AG09319 (cell line): ENCODE results near the gene SLC25A1.
"Not testable (repeated sequence)": the region's sequence is repeated elsewhere in the genome, so short reads cannot be mapped to it uniquely, and the experiment has no call there.

Experiments
- DNase-seq: peaks from one replicate; pipeline ENCODE4 v3.0.0-alpha.2; 2010; ENCODE audit warnings: low read depth; ENCODE audit errors: extremely low read depth
- TF ChIP-seq, protein P1 (sequence below): IDR thresholded peaks from 2 replicates; pipeline ENCODE4 v1.5.1; 2011; ENCODE audit warnings: low read depth, mild to moderate bottlenecking, inconsistent platforms, low read length, moderate library complexity

SLC25A1 gene

DNA sequence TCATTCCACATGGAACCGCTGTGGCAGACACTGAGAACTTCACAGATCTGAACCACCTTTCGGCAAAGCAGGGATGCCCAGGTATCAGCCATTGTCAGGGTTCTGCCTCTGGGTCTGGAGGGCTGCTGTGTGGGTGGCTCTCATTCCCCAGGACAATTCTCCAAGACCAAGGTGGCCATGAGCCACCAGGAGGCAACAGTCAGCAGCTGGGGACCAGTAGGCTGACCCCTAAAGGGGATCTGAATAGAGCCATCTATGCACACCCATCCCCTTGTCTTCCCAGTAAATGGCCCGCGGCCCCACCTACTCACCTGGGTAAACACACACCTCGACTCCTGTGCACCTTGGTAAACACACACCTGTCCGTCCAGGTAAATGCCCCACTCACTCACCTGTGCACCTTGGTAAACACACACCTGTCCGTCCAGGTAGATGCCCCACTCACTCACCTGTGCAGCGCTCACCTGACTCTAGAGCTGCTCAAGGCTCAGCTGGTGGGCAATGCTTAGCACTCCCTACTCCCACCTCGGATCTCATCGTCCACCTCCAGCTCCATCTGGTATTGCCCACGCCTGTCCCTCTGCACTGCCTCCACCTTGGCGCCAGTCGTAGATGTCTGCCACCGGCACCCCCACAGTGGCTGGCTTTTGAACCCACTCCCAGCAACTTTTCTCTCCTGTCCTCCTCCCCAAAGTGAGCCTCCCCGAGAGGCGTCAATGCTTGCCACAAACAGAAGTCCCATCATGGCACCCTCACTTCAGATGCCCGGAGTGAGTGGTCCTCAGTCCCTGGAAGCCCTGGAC is 10.2 kb downstream of the SLC25A1 start:
- no peak for DNase-seq
- TF ChIP-seq, protein P1, sequence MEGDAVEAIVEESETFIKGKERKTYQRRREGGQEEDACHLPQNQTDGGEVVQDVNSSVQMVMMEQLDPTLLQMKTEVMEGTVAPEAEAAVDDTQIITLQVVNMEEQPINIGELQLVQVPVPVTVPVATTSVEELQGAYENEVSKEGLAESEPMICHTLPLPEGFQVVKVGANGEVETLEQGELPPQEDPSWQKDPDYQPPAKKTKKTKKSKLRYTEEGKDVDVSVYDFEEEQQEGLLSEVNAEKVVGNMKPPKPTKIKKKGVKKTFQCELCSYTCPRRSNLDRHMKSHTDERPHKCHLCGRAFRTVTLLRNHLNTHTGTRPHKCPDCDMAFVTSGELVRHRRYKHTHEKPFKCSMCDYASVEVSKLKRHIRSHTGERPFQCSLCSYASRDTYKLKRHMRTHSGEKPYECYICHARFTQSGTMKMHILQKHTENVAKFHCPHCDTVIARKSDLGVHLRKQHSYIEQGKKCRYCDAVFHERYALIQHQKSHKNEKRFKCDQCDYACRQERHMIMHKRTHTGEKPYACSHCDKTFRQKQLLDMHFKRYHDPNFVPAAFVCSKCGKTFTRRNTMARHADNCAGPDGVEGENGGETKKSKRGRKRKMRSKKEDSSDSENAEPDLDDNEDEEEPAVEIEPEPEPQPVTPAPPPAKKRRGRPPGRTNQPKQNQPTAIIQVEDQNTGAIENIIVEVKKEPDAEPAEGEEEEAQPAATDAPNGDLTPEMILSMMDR: no peak; the same call in 1 of the 2 replicates

DNA sequence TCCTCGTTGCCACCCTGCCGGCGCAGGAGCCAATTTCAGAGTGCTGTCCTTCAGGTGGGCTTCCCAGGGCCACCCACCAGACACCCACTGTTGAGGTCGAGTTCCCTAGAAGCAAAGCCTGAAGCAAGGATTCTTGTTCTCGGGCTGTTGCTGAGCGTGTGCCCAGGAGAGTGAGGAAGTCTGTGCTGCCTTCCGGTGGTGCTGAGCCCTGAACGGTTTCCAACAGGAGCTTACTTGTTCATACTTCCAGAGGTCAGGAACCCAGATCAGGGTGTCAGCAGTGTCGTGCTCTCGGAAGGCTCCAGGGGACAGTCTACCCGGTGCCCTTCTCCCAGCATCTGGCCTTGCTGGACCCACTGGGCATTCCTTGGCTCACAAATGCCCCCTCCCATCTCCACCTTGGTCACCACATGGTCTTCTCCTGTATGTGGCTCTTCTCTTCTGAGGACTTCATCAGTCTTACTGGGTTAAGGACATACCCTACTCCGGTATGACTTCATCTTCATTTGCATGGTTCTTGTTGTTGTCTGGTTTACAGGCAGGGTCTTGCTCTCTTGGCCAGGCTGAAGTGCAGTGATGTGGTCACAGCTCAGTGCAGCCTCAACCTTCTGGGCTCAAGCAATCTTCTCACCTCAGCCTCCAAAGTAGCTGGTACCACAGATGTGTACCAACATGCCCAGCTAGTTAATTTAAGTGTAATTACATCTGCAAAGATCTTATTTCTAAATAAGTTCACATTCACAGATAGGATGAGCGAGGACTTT is 11.2 kb downstream of the SLC25A1 start:
- DNase-seq: no peak
- TF ChIP-seq, protein P1: no peak

DNA sequence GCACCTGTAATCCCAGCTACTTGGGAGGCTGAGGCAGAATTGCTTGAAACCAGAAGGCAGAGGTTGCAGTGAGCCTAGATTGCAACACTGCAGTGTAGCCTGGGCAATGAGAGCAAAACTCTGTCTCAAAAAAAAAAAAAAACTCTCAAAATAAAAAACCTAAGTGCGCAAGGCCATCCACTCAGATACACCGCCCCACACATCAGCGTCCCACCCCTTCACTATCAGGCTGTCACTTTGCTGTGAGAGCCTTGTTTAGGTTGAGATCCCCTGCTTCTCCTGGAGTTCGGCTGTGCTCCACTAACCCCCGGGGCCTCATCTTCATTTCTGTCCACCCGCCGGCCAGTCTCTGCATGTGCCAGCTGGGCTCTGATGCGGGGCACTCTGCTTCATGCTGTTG is 12.1 kb downstream of the SLC25A1 start:
- TF ChIP-seq, protein P1: no peak
- DNase-seq: no peak

DNA sequence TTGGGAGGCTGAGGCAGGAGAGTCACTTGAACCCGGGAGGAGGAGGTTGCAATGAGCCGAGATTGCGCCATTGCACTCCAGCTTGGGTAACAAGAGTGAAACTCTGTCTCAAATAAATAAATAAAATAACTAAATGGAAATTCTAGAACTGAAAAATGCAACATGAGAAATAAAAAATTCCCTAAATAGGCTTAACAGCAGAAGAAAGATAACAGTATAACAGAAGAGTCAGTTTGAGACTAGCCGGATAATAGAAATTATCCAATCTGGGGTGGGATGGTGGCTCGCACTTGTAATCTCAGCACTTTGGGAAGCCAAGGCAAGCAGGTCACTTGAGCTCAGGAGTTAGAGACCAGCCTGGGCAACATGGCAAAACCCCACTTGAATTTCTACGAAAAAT is 14.1 kb downstream of the SLC25A1 start:
- DNase-seq: no peak
- TF ChIP-seq, protein P1: no peak

DNA sequence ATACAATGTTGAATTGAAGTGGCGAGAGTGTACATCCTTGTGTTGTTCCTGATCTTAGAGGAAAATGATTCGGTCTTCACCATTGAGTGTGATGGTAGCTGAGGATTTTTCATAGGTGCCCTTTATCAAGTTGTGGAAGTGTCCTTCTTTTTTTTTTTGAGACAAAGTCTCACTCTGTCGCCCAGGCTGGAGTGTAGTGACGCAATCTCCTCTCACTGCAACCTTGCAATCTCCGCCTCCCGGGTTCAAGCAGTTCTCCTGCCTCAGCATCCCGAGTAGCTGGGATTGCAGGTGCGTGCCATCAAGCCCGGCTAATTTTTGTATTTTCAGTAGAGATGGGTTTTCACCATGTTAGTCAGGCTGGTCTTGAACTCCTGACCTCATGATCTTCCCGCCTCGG is 19.9 kb downstream of the SLC25A1 start:
- DNase-seq: not testable (repeated sequence)

DNA sequence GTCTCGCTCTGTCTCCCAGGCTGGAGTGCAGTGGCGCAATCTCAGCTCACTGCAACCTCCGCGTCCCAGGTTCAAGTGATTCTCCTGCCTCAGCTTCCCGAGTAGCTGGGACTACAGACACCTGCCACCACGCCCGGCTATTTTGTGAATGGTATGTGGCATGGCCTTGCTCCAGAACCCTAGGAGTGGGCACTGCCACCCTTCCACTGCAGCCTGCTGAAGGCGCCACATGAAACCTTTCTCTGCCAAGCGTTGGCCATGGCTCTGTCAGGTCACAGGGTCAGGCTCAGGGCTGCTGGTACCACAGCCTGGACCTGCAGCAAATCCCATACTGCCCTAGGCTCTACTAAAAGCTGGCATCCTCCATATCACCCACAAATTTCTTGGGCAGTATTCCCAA is 22.4 kb downstream of the SLC25A1 start:
- not testable (repeated sequence) for DNase-seq

DNA sequence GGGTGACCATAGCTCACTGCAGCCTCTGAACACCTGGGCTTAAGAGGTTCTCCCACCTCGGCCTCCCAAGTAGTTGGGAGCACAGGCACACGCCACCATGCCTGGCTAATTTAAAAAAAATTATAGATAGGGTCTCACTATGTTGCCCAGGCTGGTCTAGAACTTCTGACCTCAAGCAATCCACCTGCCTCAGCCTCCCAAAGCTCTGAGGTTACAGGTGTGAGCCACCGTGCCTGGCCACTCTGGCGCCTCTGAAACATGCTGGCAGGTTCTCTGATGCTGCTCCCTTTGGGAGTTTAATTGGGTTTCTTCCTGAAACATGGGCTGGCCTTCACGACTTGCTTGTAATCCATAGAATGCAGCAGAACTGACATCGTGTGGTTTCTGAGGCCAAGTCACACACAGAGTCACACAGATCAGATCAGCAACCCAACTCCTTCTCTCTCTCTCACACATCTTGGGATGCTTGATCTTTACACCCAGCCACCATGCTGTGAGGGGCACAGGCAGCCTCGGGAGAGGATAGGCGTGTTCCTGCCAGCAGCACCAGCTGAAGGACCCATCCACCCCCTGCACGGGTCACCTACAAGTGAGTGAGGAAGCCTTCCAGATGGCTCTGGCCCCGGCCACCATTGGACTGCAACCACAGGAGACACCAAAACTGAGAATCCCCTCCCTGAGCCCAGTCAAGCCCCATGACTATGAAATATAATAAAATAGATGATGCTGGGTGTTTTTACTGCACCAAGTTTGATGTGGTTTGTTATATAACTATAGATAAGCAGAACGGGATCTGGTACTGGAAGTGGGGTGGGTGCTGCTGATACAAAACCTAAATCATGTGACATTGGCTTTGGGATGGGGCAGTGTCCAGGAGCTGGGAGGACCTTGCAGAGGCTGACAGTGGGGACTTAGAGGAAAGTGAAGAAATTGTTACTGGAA is 25.3 kb downstream of the SLC25A1 start:
- DNase-seq: no peak
- TF ChIP-seq, protein P1: no peak
